Measurements from ENCODE around the gene JOSD2.

JOSD2 gene

GRCh38 chr19:50555450-50556281, 44.7 kb upstream of the JOSD2 start:
- no peak for TF ChIP-seq ZFX (IDR thresholded peaks at IDR 0.05; ENCODE audit: borderline replicate concordance)
- no peak for TF ChIP-seq CTCF (IDR thresholded peaks at IDR 0.05)

GRCh38 chr19:50555033-50555432, 44.0 kb upstream of the JOSD2 start:
- H3K27ac ChIP-seq = no peak overlapping the region
- TF ChIP-seq CTCF (IDR thresholded peaks at IDR 0.05) (no peak), ZFX (IDR thresholded peaks at IDR 0.05; ENCODE audit: borderline replicate concordance) (no peak)

More at GRCh38 chr19:50555450-50556281, 44.7 kb upstream of the JOSD2 start:
- H3K27ac ChIP-seq = no peak overlapping the region

- H3K27ac ChIP-seq = no peak overlapping the region
- no peak for TF ChIP-seq CTCF (IDR thresholded peaks at IDR 0.05)
- no peak for TF ChIP-seq ZFX (IDR thresholded peaks at IDR 0.05; ENCODE audit: borderline replicate concordance)
These were observed 43.2 kb upstream of the JOSD2 start for GRCh38 chr19:50554212-50554611.

GRCh38 chr19:50553134-50553703, 42.2 kb upstream of the JOSD2 start:
- no peak overlapping the region for H3K27ac ChIP-seq
- TF ChIP-seq CTCF (IDR thresholded peaks at IDR 0.05) (no peak), ZFX (IDR thresholded peaks at IDR 0.05; ENCODE audit: borderline replicate concordance) (no peak)

GRCh38 chr19:50552540-50552939, 41.5 kb upstream of the JOSD2 start:
- TF ChIP-seq ZFX (IDR thresholded peaks at IDR 0.05; ENCODE audit: borderline replicate concordance) (no peak), CTCF (IDR thresholded peaks at IDR 0.05) (no peak)
- no peak overlapping the region for H3K27ac ChIP-seq

- H3K27ac ChIP-seq = no peak overlapping the region
- TF ChIP-seq ZFX (IDR thresholded peaks at IDR 0.05; ENCODE audit: borderline replicate concordance) = no peak
- no peak for TF ChIP-seq CTCF (IDR thresholded peaks at IDR 0.05)
These were observed 40.8 kb upstream of the JOSD2 start for GRCh38 chr19:50551715-50552187.

Data from 22Rv1 (cell line).